Measurements from ENCODE around the gene MPP3. TPM values are rescaled to one million over a fixed set of nuclear protein-coding genes. Genes with fewer than 3 reads are reported as not detected.

MPP3 gene
- total RNA-seq, 1 experiment from 2014 or later, result 19.5 TPM

- H3K79me2 ChIP-seq (ENCODE audit: insufficient read depth, low read length), result no peaks in the 10 kb centered on the region
- H3K36me3 ChIP-seq (ENCODE audit: control insufficient read depth in 1 of 2, insufficient read depth in 2 of 2, low read length in 2 of 2), result peaks cover 4 to 21% of the 10 kb centered on the region in 2 experiments; a peak in 3 of 4 replicates
- no peaks in the 10 kb centered on the region for H3K9me3 ChIP-seq (ENCODE audit: control insufficient read depth in 1 of 2, insufficient read depth in 1 of 2, low read depth in 1 of 2, low read length in 2 of 2)
- no peak overlapping the region for H3K27ac ChIP-seq (ENCODE audit: low read depth, low read length)
- no peak overlapping the region for H3K4me2 ChIP-seq (ENCODE audit: low read length)
- no peaks in the 10 kb centered on the region for H3K27me3 ChIP-seq (ENCODE audit: insufficient read depth, low read length)
- ChIA-PET POLR2A (no interaction called here), RAD21 (ENCODE audit: low non-redundant PET in 1 of 2, low total read pairs in 2 of 2, uncharacterized antibody in 2 of 2, unreplicated experiment in 2 of 2) (no interaction called here), CTCF (no interaction called here)
- H3K4me3 ChIP-seq (replicated peaks in 1 of 2; ENCODE audit: low read depth in 1 of 2, low read length in 2 of 2), result no peak overlapping the region
- peak; percentile 17; the same call in 1 of the 2 replicates for ATAC-seq
- TF ChIP-seq RAD21 (IDR thresholded peaks at IDR 0.05; ENCODE audit: low read depth) (no peak), POLR2AphosphoS5 (IDR thresholded peaks at IDR 0.05; ENCODE audit: low read depth, low read length) (no peak), POLR2A (IDR thresholded peaks at IDR 0.05; ENCODE audit: borderline replicate concordance, extremely low read depth, insufficient read depth, insufficient read length) (no peak), SRF (IDR thresholded peaks at IDR 0.05; ENCODE audit: low read depth) (no peak), CEBPB (IDR thresholded peaks at IDR 0.05; ENCODE audit: low read depth) (no peak), TCF7L2 (IDR thresholded peaks at IDR 0.05; ENCODE audit: borderline replicate concordance, extremely low read depth, insufficient read depth, insufficient read length) (no peak), ELF1 (IDR thresholded peaks at IDR 0.05; ENCODE audit: borderline replicate concordance, low read depth) (no peak), ZBTB33 (IDR thresholded peaks at IDR 0.05; ENCODE audit: extremely low read depth, insufficient replicate concordance, low read length) (no peak), ATF3 (IDR thresholded peaks at IDR 0.05) (no peak), JUND (IDR thresholded peaks at IDR 0.05) (no peak), EGR1 (IDR thresholded peaks at IDR 0.05; ENCODE audit: low read depth) (no peak), CBX3 (IDR thresholded peaks at IDR 0.05; ENCODE audit: low read depth) (no peak), YY1 (IDR thresholded peaks at IDR 0.05; ENCODE audit: extremely low read depth, insufficient replicate concordance, low read depth, low read length) (no peak), CTCF (IDR thresholded peaks at IDR 0.05 in 2 of 3, conservative IDR thresholded peaks at IDR 0.05 in 1 of 3; ENCODE audit: borderline replicate concordance in 1 of 3, insufficient read depth in 1 of 3, low read depth in 2 of 3, low read length in 2 of 3) (no peak)
- no peak overlapping the region for H2AFZ ChIP-seq (ENCODE audit: low read depth, low read length, poor library complexity, severe bottlenecking)
- no peak for DNase-seq (ENCODE audit: low read depth, low spot score)
- no TSS peak for BruUV-seq (replicated peaks)
- intact Hi-C loops (cut with micrococcal nuclease), result no loop called here
- no peaks in the 10 kb centered on the region for H3K4me1 ChIP-seq (ENCODE audit: control insufficient read depth in 1 of 2, insufficient read depth in 2 of 2, low read length in 2 of 2)
- no peaks in the 10 kb centered on the region for H3K9me2 ChIP-seq (ENCODE audit: insufficient read depth)
- no peaks in the 10 kb centered on the region for H4K20me1 ChIP-seq (ENCODE audit: insufficient read depth)
- no peak overlapping the region for H3K9ac ChIP-seq (ENCODE audit: low read length)
Measured at GRCh38 chr17:43822570-43823190, 10.3 kb downstream of the MPP3 start.
